Measurements from ENCODE around the gene SIX6.

- TF ChIP-seq MTA3 (IDR thresholded peaks at IDR 0.05; ENCODE audit: borderline replicate concordance, low read length) (no peak), ZNF24 (IDR thresholded peaks at IDR 0.05) (no peak), CTCF (IDR thresholded peaks at IDR 0.05 in 2 of 3, conservative IDR thresholded peaks at IDR 0.05 in 1 of 3; ENCODE audit: control insufficient read depth in 2 of 3, extremely low read depth in 1 of 3, insufficient read depth in 1 of 3, low read depth in 3 of 3, low read length in 3 of 3) (no peak), NFYB (IDR thresholded peaks at IDR 0.05; ENCODE audit: insufficient read depth, low read depth, low read length) (no peak), CREM (IDR thresholded peaks at IDR 0.05; ENCODE audit: low read depth) (no peak), POLR2A (IDR thresholded peaks at IDR 0.05; ENCODE audit: low read depth, low read length) (no peak), HDAC2 (IDR thresholded peaks at IDR 0.05) (no peak), LARP7 (IDR thresholded peaks at IDR 0.05) (no peak), ATF2 (IDR thresholded peaks at IDR 0.05; ENCODE audit: low read length) (no peak), CHD2 (IDR thresholded peaks at IDR 0.05; ENCODE audit: borderline replicate concordance, low read depth, low read length) (no peak), GATAD2B (conservative IDR thresholded peaks at IDR 0.05; ENCODE audit: low read depth) (no peak), RELB (IDR thresholded peaks at IDR 0.05; ENCODE audit: low read depth) (no peak), EP300 (IDR thresholded peaks at IDR 0.05; ENCODE audit: borderline replicate concordance in 1 of 2, control insufficient read depth in 1 of 2, low read depth in 2 of 2, low read length in 2 of 2) (no peak), MAX (IDR thresholded peaks at IDR 0.05; ENCODE audit: low read depth, low read length) (no peak)
These were observed 23.8 kb upstream of the SIX6 start for GRCh38 chr14:60485057-60485597.
